GM18861 (cell line): ENCODE measurements around the gene MRPL53.
"Not testable (repeated sequence)": the region's sequence is repeated elsewhere in the genome, so short reads cannot be mapped to it uniquely, and the experiment has no call there.

ENCODE experiments used
- ATAC-seq: cut with Tn5 transposase; IDR thresholded peaks from one replicate; pipeline ENCODE4 v1.9.1; 2021; ENCODE audit not compliant: unreplicated experiment

Gene MRPL53

GRCh38 chr2:74454654-74455511, 17.6 kb downstream of the MRPL53 start, which contains the start of gene INO80B:
TSS of gene INO80B (plus strand) at chr2:74455087. CDS start at chr2:74455117, 30 bp downstream.
- peak; percentile 49 for ATAC-seq

GRCh38 chr2:74450570-74451190, 21.8 kb downstream of the MRPL53 start:
- no peak for ATAC-seq

GRCh38 chr2:74448771-74449170, 23.7 kb downstream of the MRPL53 start:
- no peak for ATAC-seq

- ATAC-seq, result no peak
Measured at GRCh38 chr2:74447230-74447999, 25.1 kb downstream of the MRPL53 start.

GRCh38 chr2:74444498-74445318, 27.8 kb downstream of the MRPL53 start:
- no peak for ATAC-seq

GRCh38 chr2:74442483-74443297, 29.8 kb downstream of the MRPL53 start:
- not testable (repeated sequence) for ATAC-seq

GRCh38 chr2:74441690-74442482, 30.6 kb downstream of the MRPL53 start, which contains the start of gene RTKN:
TSS of gene RTKN (minus strand) at chr2:74441937. CDS start at chr2:74441816, 121 bp downstream.
- ATAC-seq, result peak; percentile 34

- ATAC-seq, result no peak
Measured at GRCh38 chr2:74441170-74441689, 31.2 kb downstream of the MRPL53 start.

GRCh38 chr2:74440378-74441169, 31.9 kb downstream of the MRPL53 start:
- peak; percentile 80 for ATAC-seq

- no peak for ATAC-seq
Measured at GRCh38 chr2:74439803-74440377, 32.6 kb downstream of the MRPL53 start.

- no peak for ATAC-seq
Measured at GRCh38 chr2:74439373-74439772, 33.1 kb downstream of the MRPL53 start.

- ATAC-seq, result no peak
Measured at GRCh38 chr2:74438248-74438647, 34.2 kb downstream of the MRPL53 start.

- no peak for ATAC-seq
Measured at GRCh38 chr2:74436848-74437695, 35.4 kb downstream of the MRPL53 start.

- ATAC-seq, result no peak
Measured at GRCh38 chr2:74436111-74436805, 36.2 kb downstream of the MRPL53 start.

GRCh38 chr2:74430502-74430901, 42.0 kb downstream of the MRPL53 start:
- ATAC-seq, result no peak
